GM18909 (cell line): ENCODE data around the gene SYNE1.
"Not testable (repeated sequence)": the region's sequence is repeated elsewhere in the genome, so short reads cannot be mapped to it uniquely, and the experiment has no call there.

Source experiments
- ATAC-seq: cut with Tn5 transposase; IDR thresholded peaks from one replicate; pipeline ENCODE4 v1.9.1; 2021; ENCODE audit warnings: mild to moderate bottlenecking; ENCODE audit not compliant: unreplicated experiment, poor library complexity

SYNE1 gene

DNA sequence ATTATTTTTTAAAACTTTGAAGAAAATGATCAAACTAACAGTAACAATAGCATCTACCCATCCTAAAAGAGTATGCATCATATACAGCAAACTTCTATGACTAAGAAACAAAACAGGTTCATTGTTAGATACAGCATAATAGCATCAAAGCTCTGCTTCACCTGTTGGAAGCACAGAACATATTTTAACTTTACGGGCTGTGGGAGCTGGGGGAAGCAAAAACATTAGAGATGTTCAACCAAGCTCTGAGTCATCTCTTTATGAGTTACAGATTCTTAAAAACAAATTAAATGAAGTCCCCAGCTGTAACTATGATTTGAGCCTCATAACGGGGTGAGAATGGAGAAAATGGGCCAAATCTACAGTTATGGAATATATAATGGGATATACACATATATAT is 63.4 kb downstream of the SYNE1 start:
- ATAC-seq = no peak

DNA sequence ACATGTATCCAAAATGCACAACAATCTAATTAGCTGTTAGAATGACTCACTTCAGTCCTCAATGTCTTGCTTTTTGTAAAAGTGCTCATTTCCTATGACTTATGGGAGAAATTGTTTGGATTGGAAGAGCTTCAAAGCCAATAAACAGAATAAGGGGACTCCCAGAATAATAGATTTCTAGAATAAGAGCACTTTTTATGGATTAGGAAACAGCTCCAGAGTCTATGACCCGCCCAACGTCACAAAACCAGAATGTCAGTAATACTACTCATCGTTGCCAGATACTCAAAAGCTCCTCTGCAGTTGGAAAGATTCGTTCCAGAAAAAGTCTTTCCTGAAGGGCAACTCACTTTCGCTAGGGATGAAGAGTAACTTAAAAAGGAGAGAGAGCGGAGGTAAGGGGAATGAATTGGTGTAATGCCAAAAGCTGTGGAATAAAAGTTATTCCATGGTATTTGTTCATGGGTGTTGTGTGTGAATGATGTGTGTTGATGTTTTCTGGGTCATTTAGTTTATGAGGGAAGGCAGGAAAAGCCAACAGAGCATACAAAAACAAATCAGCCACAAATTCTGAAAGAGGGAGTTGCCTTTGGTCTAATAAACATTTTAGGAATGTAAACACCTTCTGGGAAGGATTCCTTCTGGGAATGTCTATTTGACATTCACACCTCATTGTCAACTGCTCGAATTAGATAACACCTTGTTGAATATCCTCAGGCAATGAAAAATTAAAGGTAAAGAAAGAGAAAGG is 64.6 kb downstream of the SYNE1 start:
- ATAC-seq = no peak

DNA sequence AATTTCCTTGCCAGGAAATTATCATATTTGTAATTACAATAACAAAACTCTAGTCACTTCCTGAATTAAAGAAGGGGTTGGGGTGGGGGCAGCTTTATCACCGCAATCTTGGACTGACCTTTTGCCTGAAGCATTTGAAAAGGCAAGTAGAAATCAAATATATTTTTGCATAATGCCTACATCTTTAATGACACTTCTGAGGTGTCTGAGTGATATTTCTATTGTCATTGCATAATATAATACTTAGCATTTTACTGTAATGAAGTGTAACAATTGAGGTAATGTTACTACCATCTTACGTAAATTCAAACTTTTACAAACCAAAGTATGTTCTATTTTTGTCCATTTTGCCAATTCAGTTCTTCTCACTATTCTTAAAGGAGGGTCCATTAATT is 65.2 kb downstream of the SYNE1 start:
- no peak for ATAC-seq

DNA sequence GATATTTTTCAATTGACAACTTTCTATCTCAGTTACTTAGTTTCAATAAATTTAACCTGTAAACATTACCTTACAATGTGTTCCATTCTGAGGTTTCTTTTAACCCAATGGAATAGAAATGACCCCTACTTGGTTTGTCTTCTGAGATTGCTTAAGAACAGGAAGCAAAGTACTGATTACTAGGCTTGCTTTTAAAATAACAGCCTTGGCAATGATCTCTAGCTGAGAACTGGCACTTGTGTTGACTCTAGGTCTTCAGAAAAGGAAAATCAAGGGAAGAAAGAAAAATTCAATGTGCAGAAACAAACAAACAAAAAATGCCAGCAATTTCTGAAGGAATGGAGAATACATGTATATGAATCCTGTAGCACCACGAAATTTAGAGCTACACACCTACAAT is 66.1 kb downstream of the SYNE1 start:
- ATAC-seq = no peak

DNA sequence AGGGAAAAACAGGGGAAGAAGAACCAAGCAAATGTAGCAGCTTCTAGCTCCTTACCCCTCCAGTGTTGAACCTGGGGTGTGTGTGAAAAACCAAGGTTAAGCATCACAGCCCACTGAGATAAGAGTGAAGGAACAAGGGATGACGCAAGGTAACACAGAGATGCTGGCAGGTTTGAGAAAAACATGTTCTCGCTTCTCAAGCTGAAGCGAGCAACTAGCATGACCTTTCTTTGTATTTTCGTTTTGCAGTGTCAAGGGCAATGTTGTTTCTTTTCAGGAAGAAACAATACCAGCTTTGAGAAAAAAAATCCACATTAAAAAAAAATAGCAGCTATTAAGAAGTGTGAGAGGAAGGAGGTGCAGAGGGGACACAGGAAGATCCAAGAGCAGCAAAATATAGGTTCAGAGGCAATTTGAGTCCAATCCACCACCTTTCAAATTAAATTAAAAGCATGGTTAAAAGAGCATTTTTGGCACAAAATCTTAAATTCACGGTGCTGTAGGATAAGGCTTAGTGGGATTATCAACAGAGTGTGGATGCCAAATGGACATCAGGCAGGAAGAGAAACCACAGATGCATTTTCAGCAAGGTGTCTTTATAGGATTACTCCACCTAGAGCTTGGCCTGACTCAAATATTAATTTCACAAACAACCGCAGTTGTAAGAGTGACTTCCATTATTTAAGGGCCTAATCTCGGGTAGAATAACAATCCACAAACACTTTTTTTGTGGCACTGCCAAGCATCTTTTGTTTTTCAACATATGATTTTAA is 70.9 kb downstream of the SYNE1 start:
- ATAC-seq = no peak

DNA sequence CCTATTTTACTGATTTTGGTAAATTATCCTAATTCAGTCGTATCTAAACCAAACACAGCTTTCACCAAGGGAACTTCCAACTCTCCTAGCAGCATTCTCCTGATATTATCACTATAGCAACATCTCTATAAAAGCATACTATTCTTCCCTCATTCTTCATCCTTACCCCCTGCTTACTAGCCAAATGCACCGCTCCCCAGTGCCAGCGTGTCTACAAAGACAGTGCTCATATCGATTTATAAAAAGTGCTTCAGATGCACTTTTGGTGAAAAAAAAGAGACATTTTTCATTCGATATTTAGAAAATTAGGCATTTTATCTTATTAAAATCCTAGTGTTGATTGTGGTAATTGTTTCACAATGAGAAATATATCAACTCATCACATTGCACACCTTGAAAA is 74.0 kb downstream of the SYNE1 start:
- ATAC-seq = no peak

DNA sequence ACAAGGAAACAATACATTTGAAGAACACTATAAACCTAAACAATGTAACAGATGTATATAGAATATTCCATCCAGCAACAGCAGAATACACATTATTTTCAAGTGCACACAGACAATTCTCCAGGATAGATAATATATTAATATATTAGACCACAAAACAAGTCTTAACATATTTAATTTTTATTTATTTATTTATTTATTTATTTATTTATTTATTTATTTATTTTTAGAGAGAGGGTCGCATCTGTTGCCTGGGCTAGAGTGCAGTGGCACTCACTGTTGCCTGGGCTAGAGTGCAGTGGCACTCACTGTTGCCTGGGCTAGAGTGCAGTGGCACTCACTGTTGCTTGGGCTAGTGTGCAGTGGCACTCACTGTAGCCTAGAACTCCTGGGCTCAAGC is 78.4 kb downstream of the SYNE1 start:
- ATAC-seq = not testable (repeated sequence)

DNA sequence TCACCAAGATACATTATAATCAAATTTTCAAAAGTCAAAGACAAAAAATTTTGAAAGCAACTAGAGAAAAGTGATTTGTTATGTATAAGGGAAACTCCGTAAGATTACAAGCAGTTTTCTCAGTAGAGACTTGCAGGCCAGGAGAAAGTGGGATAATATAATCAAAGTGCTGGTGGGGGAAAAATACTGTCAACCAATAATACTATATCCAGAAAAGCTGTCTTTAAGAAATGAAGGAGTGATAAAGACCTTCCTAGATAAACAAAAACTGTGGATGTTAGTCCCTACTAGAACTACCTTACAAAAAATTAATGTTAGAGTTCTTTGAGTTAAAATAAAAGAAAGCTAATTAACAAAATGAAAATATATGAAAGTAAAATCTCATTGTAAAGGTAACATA is 79.7 kb downstream of the SYNE1 start:
- no peak for ATAC-seq

DNA sequence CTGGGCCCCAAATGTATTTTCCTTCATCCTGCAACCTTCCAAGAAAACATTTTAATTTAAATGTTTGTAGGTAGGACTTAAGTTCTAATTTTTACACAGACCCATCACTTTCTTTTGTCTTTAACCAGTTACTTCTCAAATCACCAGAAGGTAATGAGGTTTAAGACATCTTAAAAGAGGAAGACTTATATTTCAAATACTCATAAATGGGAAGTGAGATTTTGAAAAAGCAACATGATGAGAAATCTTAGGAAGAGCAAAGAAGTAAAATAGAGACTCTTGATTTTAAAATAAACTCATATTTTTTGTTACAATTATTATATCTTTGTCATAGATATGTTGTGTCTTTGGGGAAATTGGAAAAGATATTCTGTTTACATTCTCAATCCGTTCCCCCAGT is 82.3 kb downstream of the SYNE1 start:
- ATAC-seq = no peak

DNA sequence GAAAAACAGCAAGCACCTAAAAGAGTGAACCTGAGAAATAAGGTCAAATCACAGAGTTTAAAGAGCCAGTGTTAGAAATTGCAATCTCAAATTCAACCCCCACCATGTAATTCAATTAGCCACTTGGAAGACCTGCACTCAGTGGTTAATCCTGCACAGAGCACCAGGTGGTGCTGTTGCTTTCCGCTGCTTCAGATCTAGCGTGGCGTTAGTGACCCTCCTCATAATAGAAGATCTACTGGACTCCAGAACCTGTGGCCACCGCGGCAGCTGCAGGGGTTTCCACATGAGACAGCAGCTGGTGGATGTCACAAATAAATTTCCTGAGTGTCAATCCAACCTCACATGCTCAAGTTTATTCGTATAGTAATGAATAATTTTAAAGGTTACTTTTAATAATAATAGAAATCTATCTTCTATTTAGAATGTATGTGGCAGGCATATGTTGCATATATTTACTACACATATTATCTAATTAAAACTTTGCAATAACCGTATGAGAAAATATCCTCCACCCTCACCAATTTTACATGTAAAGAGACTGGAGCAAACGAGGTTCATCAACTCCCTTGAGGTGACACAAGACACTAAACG is 84.4 kb downstream of the SYNE1 start:
- peak; percentile 95 for ATAC-seq

DNA sequence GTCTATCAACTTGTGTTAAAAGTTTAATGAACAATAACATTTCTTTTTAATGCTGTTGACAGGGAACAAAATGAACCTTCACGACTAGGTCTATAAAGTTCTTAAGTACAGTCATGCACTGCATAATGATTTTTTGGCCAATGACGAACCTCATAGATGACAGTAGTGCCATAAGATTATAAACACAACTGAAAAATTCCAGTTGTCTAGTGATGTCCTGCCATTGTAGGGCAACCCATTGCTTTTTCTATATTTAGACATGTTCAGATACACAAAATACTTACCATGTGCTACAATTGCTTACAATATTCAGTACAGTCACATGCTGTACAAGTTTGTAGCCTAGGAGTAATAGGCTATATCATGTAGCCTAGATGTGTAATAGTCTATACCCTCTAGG is 93.6 kb downstream of the SYNE1 start:
- ATAC-seq = no peak

DNA sequence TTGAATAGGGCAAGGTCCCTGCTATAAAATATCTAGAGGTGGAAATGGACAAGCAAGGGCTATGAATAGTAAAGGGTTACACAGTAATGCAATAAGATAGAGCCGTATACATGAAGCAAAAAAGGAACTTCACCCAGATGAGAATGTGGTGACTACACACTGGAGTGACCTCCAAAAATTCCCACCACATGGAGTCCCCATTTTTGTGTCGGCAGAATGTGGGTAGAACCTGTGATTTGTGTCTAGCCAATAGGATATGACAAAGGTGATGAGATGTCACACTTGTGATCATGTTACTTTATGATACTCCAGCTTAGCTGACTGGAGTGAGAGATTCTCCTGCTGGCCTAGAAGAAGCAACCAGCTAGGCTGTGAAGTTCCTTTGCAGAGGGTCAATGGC is 96.8 kb downstream of the SYNE1 start:
- no peak for ATAC-seq

DNA sequence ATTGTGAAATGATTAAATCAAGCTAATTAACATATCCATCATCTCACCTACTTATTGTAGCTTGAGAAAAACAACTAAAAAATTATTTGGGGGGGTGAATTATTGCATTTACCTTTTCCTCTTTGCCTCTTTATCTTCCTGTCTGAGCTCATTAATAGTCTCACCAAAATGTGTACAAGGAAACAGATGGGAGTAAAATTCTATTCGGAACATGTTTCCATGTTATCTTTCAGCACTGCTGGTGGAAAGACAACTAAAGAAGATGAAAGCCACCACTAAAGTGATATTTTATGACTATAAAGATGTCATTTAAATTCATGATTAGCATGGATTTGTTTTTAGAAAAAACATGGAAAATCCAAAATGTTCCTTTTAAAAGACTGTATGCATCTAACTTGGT is 102.6 kb downstream of the SYNE1 start:
- ATAC-seq = no peak

DNA sequence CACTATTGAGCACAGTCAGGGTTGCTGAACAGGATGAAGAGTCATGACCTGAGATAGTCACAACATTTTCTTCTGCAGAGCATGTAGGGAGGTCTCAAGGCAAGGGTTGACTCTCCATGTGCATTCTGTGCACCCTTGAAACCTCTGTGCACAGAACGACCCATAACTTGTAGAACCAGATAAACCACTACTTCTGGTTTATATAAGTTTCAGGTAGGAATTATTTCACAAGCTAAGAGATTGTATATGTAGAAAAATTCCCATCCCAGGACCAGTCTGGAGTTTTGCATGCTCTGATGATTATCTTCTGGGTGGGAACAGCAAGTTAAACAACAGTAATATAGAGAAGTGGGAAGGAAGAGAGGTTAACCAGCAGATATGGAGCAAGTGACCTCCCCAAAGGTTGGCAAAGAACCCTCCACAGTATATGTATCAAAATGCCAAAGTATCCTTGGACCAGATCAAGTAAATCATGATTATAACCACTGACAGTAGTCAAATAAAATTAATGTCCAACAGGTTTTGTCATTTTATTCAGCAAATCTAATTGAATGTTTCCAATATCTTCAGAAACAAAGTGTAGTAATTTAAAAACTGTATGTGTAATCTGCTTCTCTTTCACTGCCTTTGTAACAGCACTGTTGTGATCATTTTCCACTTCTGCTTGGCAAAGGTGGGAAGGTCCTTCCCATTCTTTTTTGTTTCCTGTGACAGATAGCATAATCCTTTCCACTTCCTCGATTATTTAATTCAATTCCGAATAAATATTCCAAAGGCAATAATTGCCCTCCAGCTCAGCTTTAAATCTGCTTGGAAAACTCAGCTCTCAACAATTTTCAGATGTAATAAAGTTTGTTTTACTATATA is 104.4 kb downstream of the SYNE1 start:
- no peak for ATAC-seq

DNA sequence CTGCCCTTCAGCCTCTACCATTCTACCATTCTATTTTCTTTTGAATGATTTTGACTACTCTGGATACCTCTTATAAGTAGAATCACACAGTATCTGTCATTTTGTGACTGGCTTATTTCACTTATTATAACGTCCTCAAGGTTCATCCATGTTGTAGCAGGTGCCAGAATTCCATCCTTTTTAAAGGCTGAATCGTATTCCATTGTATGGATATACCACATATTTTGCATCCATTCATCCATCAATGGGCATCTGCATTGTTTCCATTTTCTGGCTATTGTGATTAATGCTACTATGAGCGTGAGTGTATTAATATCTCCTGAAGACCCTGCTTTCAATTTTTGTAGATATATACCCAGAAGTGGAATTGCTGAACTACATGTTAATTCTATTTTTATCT is 105.5 kb downstream of the SYNE1 start:
- ATAC-seq = no peak

DNA sequence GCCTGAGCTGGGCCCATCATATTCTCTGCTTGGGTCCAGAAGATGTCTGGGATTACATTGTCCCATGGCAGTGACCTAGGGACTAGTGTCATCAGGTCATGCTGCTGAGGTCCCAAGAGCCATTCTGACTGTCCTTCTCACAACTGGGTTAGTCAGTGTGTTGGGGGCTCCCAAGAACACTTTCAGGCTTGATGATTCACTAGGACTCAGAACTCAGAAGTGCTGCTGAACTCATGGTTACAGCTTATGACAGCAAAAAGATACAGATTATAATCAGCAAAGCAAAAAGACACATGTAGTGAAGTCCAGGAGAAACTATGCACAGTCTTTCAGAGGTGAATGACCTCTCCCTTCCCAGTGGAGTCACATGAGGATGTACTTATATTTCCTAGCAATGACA is 107.8 kb downstream of the SYNE1 start:
- ATAC-seq = no peak

DNA sequence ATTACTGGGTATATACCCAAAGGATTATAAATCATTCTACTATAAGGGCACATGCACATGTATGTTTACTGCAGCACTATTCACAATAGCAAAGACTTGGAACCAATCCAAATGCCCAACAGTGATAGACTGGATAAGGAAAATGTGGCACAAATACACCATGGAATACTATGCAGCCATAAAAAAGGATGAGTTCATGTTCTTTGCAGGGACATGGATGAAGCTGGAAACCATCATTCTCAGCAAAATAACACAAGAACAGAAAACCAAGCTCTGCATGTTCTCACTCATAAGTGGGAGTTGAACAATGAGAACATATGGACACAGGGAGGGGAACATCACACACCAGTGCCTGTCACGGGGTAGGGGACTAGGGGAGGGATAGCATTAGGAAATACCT is 123.0 kb downstream of the SYNE1 start:
- not testable (repeated sequence) for ATAC-seq

DNA sequence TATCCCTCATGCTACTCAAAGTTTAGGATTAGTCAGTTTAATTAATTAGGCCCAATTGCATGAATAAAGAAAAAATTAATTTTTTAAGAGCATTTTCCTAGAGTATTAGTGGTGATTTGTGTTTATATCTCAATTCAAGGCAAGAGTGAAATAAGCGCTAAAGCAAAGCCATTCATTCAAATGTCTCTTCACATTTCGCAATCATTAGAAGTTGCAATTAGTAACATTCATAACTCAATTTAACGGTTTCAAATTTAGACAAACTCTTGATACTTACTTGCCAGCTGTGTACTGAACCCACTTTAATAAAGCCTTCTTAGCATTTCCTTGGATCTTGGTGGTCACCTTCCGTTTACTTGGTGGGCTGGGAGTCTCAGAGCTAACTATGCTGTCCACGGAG is 127.2 kb downstream of the SYNE1 start:
- ATAC-seq = no peak

DNA sequence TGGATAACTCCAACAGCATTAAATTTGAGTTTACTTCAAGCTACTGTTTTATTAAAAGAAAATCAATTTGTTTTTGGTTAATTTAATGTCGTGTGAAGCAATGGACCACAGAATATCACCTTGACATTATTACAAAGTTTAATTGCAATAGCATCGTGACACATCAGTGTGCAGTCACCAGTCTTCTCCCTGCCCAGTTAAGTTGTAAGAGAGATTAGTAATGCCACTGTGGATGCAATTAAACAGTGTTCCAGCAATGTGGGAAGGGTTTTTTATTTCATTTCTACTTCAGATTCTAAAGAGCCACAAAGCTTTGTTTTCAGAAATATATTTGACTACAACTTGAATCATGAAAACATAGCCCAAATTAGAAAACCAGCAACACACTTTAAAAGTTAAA is 128.7 kb downstream of the SYNE1 start:
- ATAC-seq = no peak

DNA sequence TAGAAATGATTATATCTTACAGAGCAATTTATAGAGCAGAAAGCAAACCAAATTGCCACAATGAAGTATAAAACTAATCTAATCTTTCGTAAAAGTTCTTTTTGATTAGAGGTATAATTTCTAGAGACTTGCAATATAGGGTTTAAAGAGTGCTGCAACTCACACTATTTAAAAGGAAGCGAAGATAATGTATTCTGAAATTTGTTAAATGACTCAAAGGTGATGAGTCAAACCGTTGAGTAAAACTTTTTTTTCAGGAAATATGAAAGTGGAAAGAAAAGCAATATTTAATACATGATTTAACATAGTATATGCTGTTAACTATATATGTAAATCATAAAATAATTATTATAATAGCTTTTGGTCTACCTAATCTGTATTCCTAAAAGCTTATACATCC is 133.6 kb downstream of the SYNE1 start:
- no peak for ATAC-seq
